ENCODE measurements around the gene VTA1. TPM values are rescaled to one million over a fixed set of nuclear protein-coding genes. Genes with fewer than 3 reads are reported as not detected.

VTA1 gene
- total RNA-seq, 1 experiment from 2014 or later, result 55.1 TPM

GRCh38 chr6:142192343-142192742 is 45.3 kb downstream of the VTA1 start:
- no peaks in the 10 kb centered on the region for H3K9me3 Mint-ChIP-seq (ENCODE audit: unreplicated experiment)

GRCh38 chr6:142193621-142194020 is 46.6 kb downstream of the VTA1 start:
- no TSS peak for BruUV-seq (replicated peaks)
- Histone ChIP-seq H3K9me3 (no peaks in the 10 kb centered on the region), H3K36me3 (ENCODE audit: control insufficient read depth, insufficient read depth, low read length) (no peaks in the 10 kb centered on the region), H3K27me3 (replicated peaks; ENCODE audit: control insufficient read depth, insufficient read depth, low read length) (no peaks in the 10 kb centered on the region), H3K4me1 (no peaks in the 10 kb centered on the region), H3K4me3 (ENCODE audit: low read depth, low read length) (no peak overlapping the region)
- no peaks in the 10 kb centered on the region for H3K9me3 Mint-ChIP-seq (ENCODE audit: unreplicated experiment)
- H3K4me3 Mint-ChIP-seq (ENCODE audit: unreplicated experiment), result no peak overlapping the region
- H3K36me3 Mint-ChIP-seq (ENCODE audit: insufficient read depth, unreplicated experiment), result peaks cover 18% of the 10 kb centered on the region
- TF ChIP-seq CTCF (IDR thresholded peaks at IDR 0.05; ENCODE audit: insufficient read depth in 1 of 2, low read depth in 1 of 2, low read length in 1 of 2, severe bottlenecking in 1 of 2, unreplicated experiment in 1 of 2), result no peak
- H3K4me1 Mint-ChIP-seq (ENCODE audit: low read depth, unreplicated experiment), result peaks cover 18% of the 10 kb centered on the region
- ChIA-PET CTCF (no interaction called here), POLR2A (no interaction called here)
- H3K27ac Mint-ChIP-seq (ENCODE audit: unreplicated experiment), result no peak overlapping the region
- intact Hi-C loops (cut with micrococcal nuclease; ENCODE audit: unreplicated experiment), result no loop called here
- H3K27me3 Mint-ChIP-seq (ENCODE audit: insufficient read depth, unreplicated experiment), result no peaks in the 10 kb centered on the region
- no peak for DNase-seq

More at GRCh38 chr6:142192343-142192742, 45.3 kb downstream of the VTA1 start:
- ChIA-PET CTCF (no interaction called here), POLR2A (no interaction called here)
- Mint-ChIP-seq H3K27me3 (ENCODE audit: insufficient read depth, unreplicated experiment) (no peaks in the 10 kb centered on the region), H3K4me3 (ENCODE audit: unreplicated experiment) (no peak overlapping the region), H3K4me1 (ENCODE audit: low read depth, unreplicated experiment) (peaks cover 18% of the 10 kb centered on the region), H3K27ac (ENCODE audit: unreplicated experiment) (no peak overlapping the region), H3K36me3 (ENCODE audit: insufficient read depth, unreplicated experiment) (peaks cover 17% of the 10 kb centered on the region)
- intact Hi-C loops (cut with micrococcal nuclease; ENCODE audit: unreplicated experiment), result no loop called here
- Histone ChIP-seq H3K4me3 (ENCODE audit: low read depth, low read length) (no peak overlapping the region), H3K9me3 (no peaks in the 10 kb centered on the region), H3K27me3 (replicated peaks; ENCODE audit: control insufficient read depth, insufficient read depth, low read length) (no peaks in the 10 kb centered on the region), H3K36me3 (ENCODE audit: control insufficient read depth, insufficient read depth, low read length) (no peaks in the 10 kb centered on the region), H3K4me1 (no peaks in the 10 kb centered on the region)
- no peak for TF ChIP-seq CTCF (IDR thresholded peaks at IDR 0.05; ENCODE audit: insufficient read depth in 1 of 2, low read depth in 1 of 2, low read length in 1 of 2, severe bottlenecking in 1 of 2, unreplicated experiment in 1 of 2)
- no peak for DNase-seq
- no TSS peak for BruUV-seq (replicated peaks)

- no peaks in the 10 kb centered on the region for H3K9me3 Mint-ChIP-seq (ENCODE audit: unreplicated experiment)
- H3K27me3 Mint-ChIP-seq (ENCODE audit: insufficient read depth, unreplicated experiment), result no peaks in the 10 kb centered on the region
- no peak overlapping the region for H3K4me3 ChIP-seq (ENCODE audit: low read depth, low read length)
- H3K36me3 ChIP-seq (ENCODE audit: control insufficient read depth, insufficient read depth, low read length), result no peaks in the 10 kb centered on the region
- DNase-seq, result no peak
- ChIA-PET CTCF (no interaction called here), POLR2A (no interaction called here)
- peaks cover 23% of the 10 kb centered on the region for H3K36me3 Mint-ChIP-seq (ENCODE audit: insufficient read depth, unreplicated experiment)
- H3K27me3 ChIP-seq (replicated peaks; ENCODE audit: control insufficient read depth, insufficient read depth, low read length), result no peaks in the 10 kb centered on the region
- H3K4me1 Mint-ChIP-seq (ENCODE audit: low read depth, unreplicated experiment), result peaks cover 18% of the 10 kb centered on the region
- no peak overlapping the region for H3K27ac Mint-ChIP-seq (ENCODE audit: unreplicated experiment)
- no peaks in the 10 kb centered on the region for H3K9me3 ChIP-seq
- no TSS peak for BruUV-seq (replicated peaks)
- no peak for TF ChIP-seq CTCF (IDR thresholded peaks at IDR 0.05; ENCODE audit: insufficient read depth in 1 of 2, low read depth in 1 of 2, low read length in 1 of 2, severe bottlenecking in 1 of 2, unreplicated experiment in 1 of 2)
- H3K4me1 ChIP-seq, result no peaks in the 10 kb centered on the region
- H3K4me3 Mint-ChIP-seq (ENCODE audit: unreplicated experiment), result no peak overlapping the region
- intact Hi-C loops (cut with micrococcal nuclease; ENCODE audit: unreplicated experiment), result no loop called here
Observed at GRCh38 chr6:142195862-142196541, 48.9 kb downstream of the VTA1 start.

All from Caco-2 (cell line).